ENCODE results near the gene XIAP. TPM values are rescaled to one million over a fixed set of nuclear protein-coding genes. Genes with fewer than 3 reads are reported as not detected.

The XIAP gene
- total RNA-seq, 1 donor from 2014 or later: 26.8 TPM

GRCh38 chrX:123949846-123950245, 90.0 kb downstream of the XIAP start:
- no peak for ATAC-seq
- DNase-seq (ENCODE audit: low spot score): no peak

DNA sequence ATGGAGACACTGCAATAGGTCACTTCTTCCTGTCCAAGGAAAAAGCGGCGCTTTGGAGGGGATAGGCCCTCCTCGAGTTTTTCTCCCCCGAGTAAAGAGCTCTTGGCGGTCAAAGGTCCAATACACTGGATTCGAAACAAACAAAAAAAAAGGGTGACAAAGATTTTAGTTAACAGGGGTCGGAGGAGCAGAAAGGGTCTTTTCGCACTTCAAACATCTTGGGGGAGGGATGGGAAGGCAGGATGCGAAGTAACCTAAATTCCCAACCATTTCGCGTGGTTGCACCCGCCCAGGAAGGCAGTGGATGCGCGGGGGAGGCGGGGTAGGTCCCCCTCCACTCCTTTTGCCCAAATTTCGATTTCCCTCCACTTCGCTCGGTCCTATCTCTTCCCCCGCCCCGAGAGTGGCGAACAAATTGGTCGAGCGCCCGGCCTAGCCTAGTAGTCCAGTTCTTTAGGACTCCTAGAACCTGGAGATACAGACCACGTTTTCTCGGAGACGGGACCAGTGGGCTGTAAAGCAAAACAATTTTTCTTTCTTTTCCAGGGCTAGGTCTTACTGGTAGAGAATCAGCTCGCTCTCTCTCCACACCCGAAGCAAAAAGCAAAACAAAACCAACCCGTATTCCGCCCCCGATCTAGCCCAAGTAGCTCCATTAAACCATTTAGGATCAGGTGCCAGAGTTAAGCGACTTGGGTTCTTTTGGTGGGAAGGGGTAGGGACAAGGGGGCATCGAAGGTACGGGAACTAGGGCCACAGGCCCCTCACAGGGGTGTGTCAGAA, 99.6 kb downstream of the XIAP start:
- DNase-seq (ENCODE audit: low spot score) (peak; percentile 59), ATAC-seq (peak; percentile 34)

- no peak for DNase-seq (ENCODE audit: low spot score)
- ATAC-seq: no peak
These were observed 101.1 kb downstream of the XIAP start for GRCh38 chrX:123960956-123961267.

DNA sequence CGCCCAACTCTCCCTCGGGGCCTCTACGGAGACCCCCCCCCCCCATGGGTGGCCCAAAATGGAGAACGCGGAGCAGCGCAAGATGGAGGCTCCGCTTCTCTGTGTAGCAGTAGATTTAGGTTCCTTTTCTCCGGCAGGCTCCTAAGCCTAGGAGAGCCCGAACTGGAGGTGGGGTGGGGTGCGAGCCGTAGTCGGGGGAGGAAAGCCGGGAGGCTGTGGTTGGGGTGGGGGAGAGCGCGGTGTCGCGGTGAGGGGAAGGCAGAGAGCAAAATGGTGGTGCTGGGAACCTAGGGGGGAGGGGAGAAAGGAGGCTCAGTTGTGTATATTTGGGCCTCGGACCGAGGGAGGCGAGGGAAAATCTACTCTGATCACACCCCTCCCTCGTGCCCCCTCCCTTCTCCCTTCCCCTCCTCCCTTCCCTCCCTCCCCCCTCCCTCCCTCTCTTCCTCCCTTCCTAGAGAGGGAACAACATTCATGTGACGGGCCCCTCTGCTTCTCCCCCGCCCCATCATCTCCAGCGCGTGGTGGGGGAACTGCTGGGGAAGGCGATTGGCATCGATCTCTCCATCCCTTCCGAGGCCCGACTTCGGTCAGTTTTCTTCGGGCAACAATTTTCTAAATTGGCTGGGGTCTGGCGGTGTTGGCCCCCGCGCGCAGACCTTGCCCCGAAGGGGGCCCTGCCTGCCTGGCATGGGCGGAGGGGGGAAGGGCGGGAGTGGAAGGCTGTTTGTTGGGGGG, 101.6 kb downstream of the XIAP start, which contains the start of gene STAG2:
TSS of gene STAG2 (plus strand) at position 439 of the 738 bp plus-strand sequence. CDS start 60,922 bp downstream, outside the sequence.
- ATAC-seq (peak; percentile 63), DNase-seq (ENCODE audit: low spot score) (peak; percentile 76)

DNA sequence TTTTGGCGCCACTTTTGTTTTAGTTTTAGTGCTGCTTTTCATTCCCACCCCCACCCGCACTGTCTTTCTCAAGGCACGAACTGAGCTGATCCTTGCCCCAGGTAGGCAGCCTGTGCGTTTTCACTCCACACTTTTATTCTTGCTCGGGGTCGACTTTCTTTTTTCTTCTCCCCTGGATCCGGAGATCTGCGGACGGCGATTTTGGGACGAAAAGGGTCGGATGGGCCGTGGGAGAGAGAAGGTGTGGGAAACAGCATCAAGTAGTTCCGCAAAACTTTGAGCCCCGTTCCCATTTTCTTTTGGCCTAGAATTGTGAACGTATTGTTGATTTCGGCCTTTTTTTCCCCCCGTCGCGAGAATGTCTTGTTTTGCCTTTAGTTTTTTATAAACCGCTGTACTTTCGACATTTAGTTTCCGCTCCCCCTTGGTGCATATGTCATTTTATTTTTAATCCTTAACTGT, 102.2 kb downstream of the XIAP start:
- DNase-seq (ENCODE audit: low spot score): no peak
- peak; percentile 3 for ATAC-seq

DNA sequence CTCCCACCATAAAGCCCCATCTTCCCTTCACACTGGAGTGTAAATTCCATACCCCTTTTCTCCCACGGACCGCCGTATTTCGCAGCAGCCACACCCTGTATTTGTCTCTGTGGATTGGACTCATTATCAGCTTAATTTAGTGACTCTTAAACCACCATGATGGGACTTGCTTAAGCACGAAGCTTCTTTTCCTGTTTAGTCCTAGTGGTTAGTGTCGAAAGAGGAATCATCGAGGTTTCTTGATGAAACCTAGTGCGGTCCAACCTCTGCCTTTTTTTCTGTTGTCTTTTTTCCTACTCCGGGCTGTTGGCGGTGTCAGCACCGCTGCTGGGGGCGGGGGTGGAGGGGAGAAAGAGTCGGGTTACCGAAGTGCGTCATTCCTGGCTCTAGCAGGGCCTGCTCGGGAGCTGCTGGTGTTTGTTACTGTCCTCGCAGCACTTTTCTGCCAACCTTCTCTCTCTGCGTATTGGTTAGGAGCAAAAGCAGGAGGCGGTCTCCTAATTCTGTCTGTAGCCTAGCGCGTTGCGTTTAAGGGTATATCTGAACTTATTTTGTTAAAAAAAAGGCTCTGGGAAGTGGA, 103.0 kb downstream of the XIAP start:
- DNase-seq (ENCODE audit: low spot score): peak; percentile 91

More for the DNA sequence above, 103.0 kb downstream of the XIAP start:
- ATAC-seq: peak; percentile 70

Other genes starting within 250 kb of the XIAP start
- gene THOC2, start 127.0 kb upstream of the XIAP start, total RNA-seq: 20.0 TPM
- gene STAG2, start 101.7 kb downstream of the XIAP start, total RNA-seq: 15.2 TPM

Data from left lobe of liver (tissue), 2 donors.